ENCODE results near the gene OR51E1.

OR51E1 gene, protein sequence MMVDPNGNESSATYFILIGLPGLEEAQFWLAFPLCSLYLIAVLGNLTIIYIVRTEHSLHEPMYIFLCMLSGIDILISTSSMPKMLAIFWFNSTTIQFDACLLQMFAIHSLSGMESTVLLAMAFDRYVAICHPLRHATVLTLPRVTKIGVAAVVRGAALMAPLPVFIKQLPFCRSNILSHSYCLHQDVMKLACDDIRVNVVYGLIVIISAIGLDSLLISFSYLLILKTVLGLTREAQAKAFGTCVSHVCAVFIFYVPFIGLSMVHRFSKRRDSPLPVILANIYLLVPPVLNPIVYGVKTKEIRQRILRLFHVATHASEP

GRCh38 chr11:4643682-4644081 lies at the start of gene OR51E1:
OR51E1 (plus strand) TSS chr11:4643982; CDS start chr11:4652527, 8,545 bp downstream.
- no peaks in the 10 kb centered on the region for H3K9me3 Mint-ChIP-seq
- H3K36me3 Mint-ChIP-seq (ENCODE audit: low read depth): no peaks in the 10 kb centered on the region
- H3K4me1 Mint-ChIP-seq (ENCODE audit: low read depth): no peaks in the 10 kb centered on the region
- no peak within 1 kb of the TSS for H3K4me3 Mint-ChIP-seq
- intact Hi-C loops (cut with micrococcal nuclease): no loop called here
- peaks cover 6% of the 10 kb centered on the region for H3K27me3 Mint-ChIP-seq
- H3K27ac Mint-ChIP-seq: no peak within 1 kb of the TSS

DNA sequence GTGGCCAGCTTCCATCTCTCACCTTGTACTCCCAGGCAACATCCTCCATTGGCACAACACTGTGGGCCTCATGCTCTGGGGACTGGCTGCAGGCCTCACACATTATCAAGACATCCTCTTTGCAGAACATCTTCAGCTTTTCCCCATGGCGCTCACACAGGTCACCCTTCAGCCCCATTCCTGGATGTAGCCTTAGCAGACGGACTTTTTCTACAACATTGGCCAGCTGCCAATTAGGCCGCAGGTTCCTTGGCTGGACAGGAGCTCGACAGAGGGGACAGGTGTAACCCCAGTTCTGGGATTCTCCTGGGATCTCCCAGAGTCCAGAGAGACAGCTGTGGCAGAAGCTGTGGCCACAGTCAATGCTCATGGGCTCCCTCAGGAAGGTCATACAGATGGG lies 38.7 kb upstream of the OR51E1 start:
- no peak overlapping the region for H3K27ac Mint-ChIP-seq
- H3K9me3 Mint-ChIP-seq: no peaks in the 10 kb centered on the region
- H3K4me1 Mint-ChIP-seq (ENCODE audit: low read depth): peaks cover 23% of the 10 kb centered on the region
- intact Hi-C loops (cut with micrococcal nuclease): no loop called here
- H3K36me3 Mint-ChIP-seq (ENCODE audit: low read depth): peaks cover 55% of the 10 kb centered on the region
- H3K4me3 Mint-ChIP-seq: no peak overlapping the region
- no peaks in the 10 kb centered on the region for H3K27me3 Mint-ChIP-seq

DNA sequence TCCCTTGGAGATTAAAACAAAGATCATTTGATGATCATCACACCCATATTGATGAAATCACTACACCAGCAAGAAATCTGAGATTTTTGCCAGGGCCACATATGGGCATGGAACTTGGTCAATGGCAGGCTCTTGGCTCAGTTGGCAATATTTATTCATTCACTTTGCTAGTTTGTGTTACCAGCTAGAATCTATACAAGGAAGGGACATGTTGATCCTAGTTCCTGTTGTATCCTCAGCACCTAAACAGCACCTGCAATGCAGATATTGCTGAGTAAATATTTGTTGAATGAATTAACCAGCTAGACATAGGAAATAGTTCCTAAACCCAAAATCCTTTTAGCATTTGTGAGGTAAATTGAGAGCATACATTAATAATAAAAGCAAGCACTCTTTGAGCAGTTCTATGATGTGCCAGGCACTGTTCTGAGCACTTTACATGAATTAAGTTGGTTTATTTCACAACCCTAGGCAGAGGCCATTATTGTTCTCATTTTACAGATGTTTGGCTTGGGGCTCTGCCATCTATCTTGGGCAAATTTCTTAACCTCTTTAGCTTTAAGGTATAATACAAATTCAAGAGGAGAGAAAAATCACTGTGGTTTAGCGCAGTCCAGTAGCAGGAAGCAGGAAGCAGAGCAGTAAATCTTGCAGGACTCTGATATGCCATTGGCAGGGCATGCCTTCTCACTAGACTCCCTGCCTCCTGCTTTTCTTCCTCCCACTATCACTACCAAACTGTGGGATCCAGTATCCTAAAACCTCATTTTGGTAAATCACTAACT lies 37.4 kb upstream of the OR51E1 start:
- peaks cover 30% of the 10 kb centered on the region for H3K4me1 Mint-ChIP-seq (ENCODE audit: low read depth)
- H3K27me3 Mint-ChIP-seq: no peaks in the 10 kb centered on the region
- intact Hi-C loops (cut with micrococcal nuclease): no loop called here
- peak overlapping the region; percentile 93 for H3K4me3 Mint-ChIP-seq
- peaks cover 42% of the 10 kb centered on the region for H3K36me3 Mint-ChIP-seq (ENCODE audit: low read depth)
- no peaks in the 10 kb centered on the region for H3K9me3 Mint-ChIP-seq
- peak overlapping the region; percentile 94 for H3K27ac Mint-ChIP-seq

DNA sequence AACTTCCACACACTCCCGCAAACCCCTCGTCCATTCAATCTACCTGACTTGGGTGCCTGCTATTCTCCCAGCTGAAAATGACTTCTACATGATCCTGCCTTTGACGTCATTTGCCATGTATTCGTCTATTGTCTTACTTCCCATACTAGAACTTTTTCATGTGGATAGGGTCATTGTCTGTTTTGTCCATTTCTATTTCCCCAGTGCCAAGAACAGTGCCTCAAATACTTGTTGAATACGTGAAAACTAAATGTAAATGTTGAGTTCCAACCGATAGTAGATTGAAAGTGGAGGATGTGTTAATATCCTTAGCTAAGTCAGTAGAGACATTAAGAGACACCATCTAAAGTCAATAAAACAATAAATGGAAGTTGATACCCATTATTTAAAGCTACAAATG lies 36.7 kb upstream of the OR51E1 start:
- Mint-ChIP-seq H3K27me3 (no peaks in the 10 kb centered on the region), H3K4me3 (peak overlapping the region; percentile 93), H3K9me3 (no peaks in the 10 kb centered on the region), H3K27ac (peak overlapping the region; percentile 94), H3K36me3 (ENCODE audit: low read depth) (peaks cover 35% of the 10 kb centered on the region), H3K4me1 (ENCODE audit: low read depth) (peaks cover 30% of the 10 kb centered on the region)
- intact Hi-C loops (cut with micrococcal nuclease): no loop called here

DNA sequence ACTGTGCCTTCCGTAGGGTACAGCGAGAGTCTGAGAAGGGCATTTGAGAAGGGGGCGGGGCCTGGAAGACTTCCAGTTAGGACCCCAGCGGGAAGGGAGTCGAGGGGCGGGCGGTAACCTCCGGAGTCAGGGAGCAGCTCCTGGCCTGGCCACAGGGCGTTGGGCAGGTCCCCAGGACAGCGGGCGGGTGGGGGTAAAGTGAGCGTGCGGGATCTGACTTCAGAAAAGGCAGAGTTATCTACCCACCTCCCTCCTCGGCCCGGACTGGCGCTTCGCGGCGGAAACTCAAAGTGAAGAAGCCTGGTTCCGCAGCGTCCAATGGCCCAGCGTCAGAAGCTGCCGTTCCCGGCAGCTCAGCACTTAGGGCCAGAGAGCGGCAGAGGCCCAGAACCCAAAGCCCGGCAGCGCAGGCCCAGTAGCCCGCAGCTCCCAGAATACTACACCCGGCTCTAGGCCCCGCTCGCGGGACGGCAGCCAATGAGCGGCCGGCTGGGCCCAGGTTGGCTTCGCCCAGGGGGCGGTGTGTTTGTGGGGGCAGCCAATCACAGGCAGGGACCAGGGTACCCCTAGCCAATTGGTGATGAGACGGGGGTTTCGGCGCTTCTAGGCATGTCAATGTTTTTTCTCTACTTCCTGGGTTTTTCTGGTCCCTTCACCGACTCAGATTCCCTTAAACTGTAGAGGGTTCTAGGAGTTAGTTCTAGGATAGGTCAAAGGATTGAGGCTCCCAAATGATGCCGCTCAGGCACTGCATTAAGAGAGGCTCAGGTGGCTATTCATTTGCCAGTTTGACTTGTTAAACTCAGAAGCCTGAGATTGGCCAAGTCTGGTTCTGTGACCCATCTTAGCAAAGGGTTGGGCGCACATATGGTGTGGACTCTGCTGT lies 35.8 kb upstream of the OR51E1 start, which contains the start of gene TRIM68:
Gene TRIM68 (minus strand): TSS at position 451 of the 886 bp plus-strand sequence. CDS start 2,727 bp downstream, outside the sequence.
- no peaks in the 10 kb centered on the region for H3K27me3 Mint-ChIP-seq
- no peaks in the 10 kb centered on the region for H3K9me3 Mint-ChIP-seq
- H3K36me3 Mint-ChIP-seq (ENCODE audit: low read depth): peaks cover 28% of the 10 kb centered on the region
- H3K4me3 Mint-ChIP-seq: peak within 1 kb of the TSS; percentile 93
- intact Hi-C loops (cut with micrococcal nuclease): no loop called here
- peaks cover 30% of the 10 kb centered on the region for H3K4me1 Mint-ChIP-seq (ENCODE audit: low read depth)
- peak within 1 kb of the TSS; percentile 94 for H3K27ac Mint-ChIP-seq

DNA sequence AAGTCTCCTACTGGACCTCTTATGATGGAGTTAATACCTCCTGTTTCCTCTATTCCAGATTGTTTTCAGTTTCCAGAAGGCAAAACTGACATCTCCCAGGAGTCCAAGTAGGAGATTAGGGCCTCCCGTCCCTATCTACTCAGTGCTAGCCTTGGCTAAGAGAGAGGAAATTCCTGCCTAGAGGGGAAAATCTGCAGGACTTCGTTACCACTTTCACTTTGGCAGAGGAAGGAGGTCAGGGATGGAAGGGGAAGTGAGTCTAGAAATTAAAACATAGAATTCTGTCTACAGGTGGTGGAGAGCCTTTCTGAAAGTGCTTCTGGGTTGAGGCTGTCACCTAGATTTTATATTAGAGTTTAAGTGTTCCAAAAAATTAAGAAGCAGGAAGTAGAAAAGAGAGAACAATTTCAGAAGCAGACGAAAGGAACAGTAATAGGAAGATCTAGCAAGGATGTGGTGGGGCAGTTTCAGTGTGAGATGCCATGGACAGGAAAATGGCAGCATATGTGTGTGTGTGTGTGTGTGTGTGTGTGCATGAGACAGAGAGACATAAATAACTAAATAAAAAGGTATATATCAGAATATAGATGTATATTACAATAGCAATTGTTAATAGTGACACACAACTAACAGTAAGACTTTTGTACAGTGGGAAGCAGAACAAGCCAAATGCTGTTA lies 33.4 kb upstream of the OR51E1 start:
- Mint-ChIP-seq H3K4me3 (peak overlapping the region; percentile 57), H3K4me1 (ENCODE audit: low read depth) (peaks cover 30% of the 10 kb centered on the region), H3K9me3 (no peaks in the 10 kb centered on the region), H3K27me3 (peaks cover 5% of the 10 kb centered on the region), H3K27ac (peak overlapping the region; percentile 47), H3K36me3 (ENCODE audit: low read depth) (peaks cover 6% of the 10 kb centered on the region)
- intact Hi-C loops (cut with micrococcal nuclease): no loop called here

GRCh38 chr11:4611986-4612385 lies 31.8 kb upstream of the OR51E1 start:
- no peak overlapping the region for H3K27ac Mint-ChIP-seq
- H3K4me3 Mint-ChIP-seq: no peak overlapping the region
- peaks cover 5% of the 10 kb centered on the region for H3K27me3 Mint-ChIP-seq
- intact Hi-C loops (cut with micrococcal nuclease): no loop called here
- peaks cover 22% of the 10 kb centered on the region for H3K4me1 Mint-ChIP-seq (ENCODE audit: low read depth)
- no peaks in the 10 kb centered on the region for H3K9me3 Mint-ChIP-seq
- H3K36me3 Mint-ChIP-seq (ENCODE audit: low read depth): peaks cover 6% of the 10 kb centered on the region

GRCh38 chr11:4615856-4616444 lies 27.8 kb upstream of the OR51E1 start:
- H3K4me1 Mint-ChIP-seq (ENCODE audit: low read depth): no peaks in the 10 kb centered on the region
- H3K27ac Mint-ChIP-seq: no peak overlapping the region
- H3K36me3 Mint-ChIP-seq (ENCODE audit: low read depth): no peaks in the 10 kb centered on the region
- H3K27me3 Mint-ChIP-seq: peaks cover 7% of the 10 kb centered on the region
- no peaks in the 10 kb centered on the region for H3K9me3 Mint-ChIP-seq
- H3K4me3 Mint-ChIP-seq: no peak overlapping the region
- intact Hi-C loops (cut with micrococcal nuclease): no loop called here

GRCh38 chr11:4619514-4619913 lies 24.3 kb upstream of the OR51E1 start:
- no peaks in the 10 kb centered on the region for H3K4me1 Mint-ChIP-seq (ENCODE audit: low read depth)
- no peaks in the 10 kb centered on the region for H3K9me3 Mint-ChIP-seq
- H3K27ac Mint-ChIP-seq: no peak overlapping the region
- no peaks in the 10 kb centered on the region for H3K36me3 Mint-ChIP-seq (ENCODE audit: low read depth)
- H3K4me3 Mint-ChIP-seq: no peak overlapping the region
- peaks cover 8% of the 10 kb centered on the region for H3K27me3 Mint-ChIP-seq
- intact Hi-C loops (cut with micrococcal nuclease): no loop called here

DNA sequence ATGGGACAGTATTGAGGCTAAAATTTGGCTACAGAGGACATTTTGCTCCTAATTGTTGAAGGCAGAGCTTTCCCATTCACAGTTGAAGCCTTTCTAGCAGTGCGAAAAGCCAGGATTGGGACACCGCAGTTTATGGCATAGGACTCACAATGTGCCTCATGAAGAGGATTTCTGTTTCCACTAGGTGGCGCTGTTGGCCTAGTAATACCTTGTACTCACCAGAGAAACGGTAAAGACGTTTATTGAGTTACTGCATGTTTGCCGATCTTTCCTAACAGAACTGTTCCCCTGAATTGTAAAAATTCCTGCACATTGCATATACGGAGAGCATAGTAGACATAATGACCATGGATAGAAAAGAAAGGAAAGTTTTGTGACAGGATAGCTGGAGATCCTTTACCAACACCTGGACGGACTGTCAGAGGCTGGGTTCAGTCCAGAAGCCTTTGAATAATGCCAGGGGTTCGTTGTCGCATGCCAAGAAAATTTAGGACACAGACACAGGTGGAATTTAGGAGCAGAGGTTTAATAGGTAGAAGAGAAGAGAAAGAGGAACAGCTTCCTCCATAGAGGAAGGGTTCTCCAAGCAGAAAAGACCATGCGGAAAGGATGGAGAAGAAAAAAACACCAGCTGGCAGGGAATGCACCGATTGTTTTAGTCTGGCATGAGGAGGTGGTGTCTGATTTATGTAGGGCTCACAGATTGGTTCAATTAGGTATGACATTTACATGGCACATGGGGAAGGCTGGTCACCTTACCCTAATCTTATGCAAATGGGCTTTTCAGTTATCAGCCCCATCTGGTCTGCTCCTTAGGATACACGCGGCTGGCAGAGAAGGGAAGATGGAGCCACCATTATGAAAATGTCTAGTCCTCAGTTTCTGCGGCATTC lies 17.3 kb upstream of the OR51E1 start:
- Mint-ChIP-seq H3K27me3 (peaks cover 18% of the 10 kb centered on the region), H3K4me3 (no peak overlapping the region), H3K36me3 (ENCODE audit: low read depth) (no peaks in the 10 kb centered on the region)

GRCh38 chr11:4636136-4636535 lies 7.6 kb upstream of the OR51E1 start:
- H3K27me3 Mint-ChIP-seq: peaks cover 3% of the 10 kb centered on the region
- no peaks in the 10 kb centered on the region for H3K36me3 Mint-ChIP-seq (ENCODE audit: low read depth)
- H3K9me3 Mint-ChIP-seq: no peaks in the 10 kb centered on the region
- no peak overlapping the region for H3K4me3 Mint-ChIP-seq
- intact Hi-C loops (cut with micrococcal nuclease): loop anchor here (10.0 kb wide), 1 partner anchor 1169 kb away; the partner anchor contains the start of gene OR52N2
- H3K27ac Mint-ChIP-seq: no peak overlapping the region
- H3K4me1 Mint-ChIP-seq (ENCODE audit: low read depth): no peaks in the 10 kb centered on the region

More for the DNA sequence above, 17.3 kb upstream of the OR51E1 start:
- peaks cover 14% of the 10 kb centered on the region for H3K9me3 Mint-ChIP-seq
- intact Hi-C loops (cut with micrococcal nuclease): no loop called here
- no peak overlapping the region for H3K27ac Mint-ChIP-seq
- no peaks in the 10 kb centered on the region for H3K4me1 Mint-ChIP-seq (ENCODE audit: low read depth)

DNA sequence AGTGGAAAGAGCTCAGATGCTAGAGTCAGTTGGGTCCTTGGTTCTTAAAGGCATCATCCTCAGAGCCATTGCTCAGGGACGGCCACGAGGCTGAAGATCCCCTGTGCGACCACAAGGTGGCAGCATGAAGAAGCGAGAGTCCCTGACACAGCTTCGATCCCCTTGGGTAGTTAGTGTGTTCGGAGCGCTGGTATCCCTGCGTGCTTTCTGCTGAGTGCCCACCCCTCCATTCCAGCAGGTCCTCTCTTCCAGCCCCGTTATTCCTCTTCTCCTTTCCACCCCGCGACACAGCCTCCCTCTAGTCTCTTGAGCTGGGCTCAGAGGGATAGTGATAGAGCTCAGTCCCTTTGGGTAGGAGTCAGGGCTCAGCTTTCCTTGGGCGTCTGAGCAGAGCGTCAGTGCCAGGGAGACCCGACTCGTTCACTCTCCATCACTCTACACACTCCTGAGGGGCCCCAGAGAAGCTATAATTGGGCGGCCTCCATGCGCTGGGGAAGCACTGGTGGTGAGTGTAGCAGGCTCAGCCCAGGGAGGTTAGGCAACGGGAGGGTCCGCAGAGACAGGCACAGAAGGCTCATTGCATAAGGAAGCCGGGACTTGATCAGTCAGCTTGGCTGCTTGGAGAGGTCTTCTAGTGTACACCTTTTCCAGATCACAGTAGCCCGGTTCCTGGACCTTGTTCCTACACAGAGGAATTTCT lies 6.7 kb upstream of the OR51E1 start, which contains the start of gene OR51D1:
Gene OR51D1 (plus strand): TSS at position 516 of the 700 bp plus-strand sequence. CDS start 2,314 bp downstream, outside the sequence.
- intact Hi-C loops (cut with micrococcal nuclease): loop anchor here (10.0 kb wide), 1 partner anchor 1168 kb away; the partner anchor contains the start of gene OR52N2
- Mint-ChIP-seq H3K4me3 (no peak within 1 kb of the TSS), H3K4me1 (ENCODE audit: low read depth) (no peaks in the 10 kb centered on the region), H3K9me3 (no peaks in the 10 kb centered on the region), H3K27ac (no peak within 1 kb of the TSS), H3K27me3 (peaks cover 3% of the 10 kb centered on the region), H3K36me3 (ENCODE audit: low read depth) (no peaks in the 10 kb centered on the region)

All from dendritic cell treated with granulocyte-macrophage colony-stimulating factor and Interleukin-4, amounts not matched to agents 40 ng/mL and 50 ng/mL, for 4 days (primary cell).